Vein endothelial cell (primary cell): ENCODE results near the gene S100A4. TPM values are rescaled to one million over a fixed set of nuclear protein-coding genes. Genes with fewer than 3 reads are reported as not detected.

Source experiments
- total RNA-seq: library from RNA; depleted of rRNA; stranded (reverse); fragments of >200 nt; gene quantifications from 2 replicates; pipeline ENCODE4 v1.2.3, GENCODE V29; 2012

S100A4 gene
- 5.2 and 5.7 TPM in 2 replicates for total RNA-seq

DNA sequence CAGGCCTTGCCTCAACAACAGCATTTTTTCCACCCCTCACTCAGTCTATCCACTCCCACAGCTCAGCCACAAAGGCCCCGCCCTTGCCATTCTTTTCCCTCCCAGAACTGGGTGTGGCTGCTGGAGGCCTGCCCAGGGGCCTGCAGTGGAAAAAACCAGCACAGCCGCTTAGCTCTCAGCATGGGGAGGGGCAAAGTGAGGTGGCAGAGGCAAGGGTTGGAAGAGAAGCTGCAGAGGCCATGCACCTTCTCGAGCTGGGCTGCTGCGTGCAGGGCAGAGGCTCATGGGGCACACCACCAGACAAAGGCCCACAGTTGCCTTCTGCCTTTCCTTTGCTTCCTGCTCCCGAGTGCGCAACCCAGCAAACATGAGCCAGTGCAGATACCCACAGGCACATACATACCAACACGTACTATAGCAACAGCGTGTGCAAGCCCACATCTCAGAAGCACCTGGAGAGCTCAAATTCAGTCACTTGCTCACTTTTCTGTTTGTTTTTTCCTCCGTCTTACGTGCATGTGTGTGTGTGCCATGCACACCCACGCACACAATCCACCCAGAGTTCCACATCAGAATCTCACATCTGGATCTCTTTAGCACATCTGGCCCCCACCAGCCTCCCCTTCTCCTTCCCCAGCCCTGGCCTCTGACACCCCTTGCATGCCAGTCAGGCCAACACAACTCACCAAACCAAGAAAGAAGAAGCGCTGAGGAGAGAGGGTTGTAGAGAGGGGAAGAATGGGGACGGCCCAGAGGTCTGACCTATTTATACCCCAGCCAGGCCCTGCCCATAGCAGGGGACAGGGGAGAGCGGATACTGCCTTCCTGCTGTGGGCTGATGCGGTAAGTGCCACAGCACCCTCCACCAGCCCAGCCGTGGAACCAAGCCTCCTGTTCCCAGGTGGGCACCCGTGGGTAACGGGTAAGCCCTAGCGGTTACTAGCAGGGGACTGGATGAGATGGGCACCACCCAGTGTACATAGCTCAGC lies at the start of gene S100A4:
S100A4 (minus strand) TSS at position 740 of the 989 bp plus-strand sequence. CDS start 1,012 bp downstream, outside the sequence.

DNA sequence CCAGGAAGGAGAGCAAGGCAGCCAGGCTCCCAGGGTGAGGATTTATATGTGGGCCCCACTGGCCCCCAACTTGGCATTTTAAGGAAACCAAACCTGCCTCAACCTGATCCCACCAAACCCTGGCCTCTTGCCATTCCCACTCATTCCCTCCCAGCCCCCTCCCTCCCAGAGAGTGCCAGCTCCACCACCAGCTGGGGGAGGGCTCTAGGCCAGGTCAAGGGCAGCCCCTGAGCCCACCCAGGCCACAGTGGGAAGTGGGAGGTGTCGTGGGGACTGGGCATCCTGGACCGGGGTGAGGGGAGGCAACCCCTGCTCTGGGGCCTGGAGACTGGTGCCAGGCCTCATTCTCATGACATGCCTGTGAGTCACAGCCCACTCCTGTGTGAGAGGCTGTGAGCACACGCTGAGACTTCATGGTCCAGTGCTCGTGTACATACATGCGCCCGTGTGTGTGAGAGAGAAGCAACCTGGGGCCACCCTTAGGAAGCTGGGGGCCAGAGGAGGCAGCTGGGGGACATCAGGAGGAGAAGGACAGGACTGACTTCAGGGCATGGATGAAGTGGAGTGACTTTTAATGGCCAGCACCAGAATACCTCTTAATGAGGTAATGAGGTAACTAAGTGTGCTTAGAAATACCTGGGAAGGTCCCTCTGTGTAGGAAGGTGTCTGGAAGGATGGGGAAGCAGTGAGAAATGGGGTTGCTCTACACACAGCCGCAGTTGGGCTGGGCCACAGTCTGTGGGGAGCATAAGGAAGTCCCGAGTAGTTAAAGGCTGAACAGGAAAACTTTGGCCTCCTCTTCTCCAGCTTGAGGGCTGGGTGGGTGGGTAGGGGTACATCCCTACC lies 20.1 kb upstream of the S100A4 start, which contains the start of gene S100A2:
S100A2 (minus strand) TSS at position 316 of the 846 bp plus-strand sequence. CDS start 1,967 bp downstream, outside the sequence.

DNA sequence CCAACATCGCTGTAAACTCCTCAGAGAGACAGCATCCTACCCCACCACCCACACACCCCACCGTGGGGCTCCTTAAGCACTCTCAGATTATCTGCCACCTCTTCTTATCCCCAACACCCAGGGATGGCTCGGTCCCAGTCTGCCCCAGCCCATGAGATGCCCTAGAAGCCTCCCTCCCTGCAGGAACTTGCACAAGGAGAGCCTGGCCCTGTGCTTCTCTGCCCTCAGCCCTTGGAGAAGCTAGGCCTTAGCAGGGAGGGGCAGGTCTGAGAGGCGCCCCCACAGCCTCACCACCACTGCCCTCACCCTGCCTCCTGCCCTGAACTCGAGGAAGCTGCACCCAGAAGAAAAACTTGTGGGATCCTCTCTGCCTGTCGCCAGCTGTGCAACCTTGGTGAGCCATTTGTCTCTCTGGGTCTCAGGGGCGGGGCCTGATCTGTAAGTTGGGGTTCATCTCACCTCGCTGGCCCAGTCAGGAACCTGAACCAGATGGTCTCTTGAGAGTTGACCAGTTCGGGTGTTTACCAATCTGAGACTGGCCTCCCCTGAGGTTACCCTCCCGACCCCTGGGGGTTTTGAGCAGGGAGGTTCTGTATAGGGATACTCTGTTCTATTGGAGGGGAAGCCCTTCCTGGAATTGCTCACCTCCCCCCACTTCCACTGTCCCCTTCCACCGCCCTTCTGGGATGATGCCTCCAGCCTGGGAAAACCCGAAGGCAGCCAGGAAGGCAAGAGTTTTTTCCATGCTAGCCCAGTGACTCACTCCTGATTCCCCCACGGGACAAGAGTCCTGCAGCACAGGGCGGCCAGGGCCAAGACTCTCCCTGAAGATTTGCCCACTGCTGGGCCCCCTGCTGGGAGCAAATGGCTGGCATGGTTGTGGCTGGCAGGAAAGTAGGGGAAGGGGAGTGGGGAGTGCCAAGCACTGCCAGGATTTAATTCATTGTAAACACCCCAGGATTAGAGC lies 3.4 kb upstream of the S100A4 start, which contains the start of gene S100A3:
S100A3 (minus strand) TSS at position 537 of the 967 bp plus-strand sequence. CDS start 773 bp downstream, outside the sequence.

DNA sequence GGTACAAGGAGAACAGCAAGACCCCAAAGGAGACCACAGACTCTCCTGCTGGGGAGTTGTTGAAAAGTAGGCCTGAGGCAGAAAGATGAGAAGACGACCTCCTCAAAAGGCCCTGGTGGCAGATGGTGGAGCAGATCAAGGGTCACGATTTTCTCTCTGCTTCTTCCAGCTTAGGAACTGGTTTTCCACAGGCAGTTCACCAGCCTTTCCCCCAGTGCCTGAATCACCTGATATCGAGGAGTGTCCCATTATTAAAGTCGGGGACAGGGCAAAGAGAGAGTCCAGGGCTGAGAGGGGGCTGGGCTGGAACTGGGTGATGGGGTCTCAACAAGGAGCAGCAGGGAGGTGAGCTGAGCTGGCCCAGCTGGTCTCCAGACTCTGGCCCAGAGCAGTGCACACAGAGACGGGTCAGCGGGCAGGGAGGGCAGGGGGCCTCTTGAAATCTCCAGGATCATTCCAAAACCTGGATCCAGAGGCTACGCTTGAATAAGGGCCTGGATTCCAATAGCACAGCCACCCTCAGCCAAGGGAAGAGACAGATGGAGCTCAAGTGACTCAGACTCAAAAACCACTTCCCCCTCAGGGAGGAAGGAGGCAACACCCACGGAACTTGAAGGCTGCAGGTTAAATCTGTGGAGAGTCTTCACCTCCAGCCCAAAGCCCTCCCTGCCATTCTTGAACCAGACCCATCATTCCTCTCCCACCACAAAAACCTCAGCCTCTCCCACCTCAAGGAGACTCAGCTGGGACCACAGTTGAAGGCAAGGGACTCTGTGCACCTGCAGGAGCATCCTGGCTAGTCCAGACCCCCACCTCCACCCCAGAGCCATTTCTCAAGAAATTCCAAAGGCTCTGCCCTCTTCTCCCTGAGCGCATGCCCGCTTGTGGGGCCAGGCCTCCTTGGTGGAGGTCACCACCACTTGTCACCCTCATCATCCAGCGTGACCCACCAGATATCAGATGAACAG lies 4.9 kb downstream of the S100A4 start, which contains the start of gene S100A5:
S100A5 (minus strand) TSS at position 541 of the 968 bp plus-strand sequence. CDS start 743 bp downstream, outside the sequence.

DNA sequence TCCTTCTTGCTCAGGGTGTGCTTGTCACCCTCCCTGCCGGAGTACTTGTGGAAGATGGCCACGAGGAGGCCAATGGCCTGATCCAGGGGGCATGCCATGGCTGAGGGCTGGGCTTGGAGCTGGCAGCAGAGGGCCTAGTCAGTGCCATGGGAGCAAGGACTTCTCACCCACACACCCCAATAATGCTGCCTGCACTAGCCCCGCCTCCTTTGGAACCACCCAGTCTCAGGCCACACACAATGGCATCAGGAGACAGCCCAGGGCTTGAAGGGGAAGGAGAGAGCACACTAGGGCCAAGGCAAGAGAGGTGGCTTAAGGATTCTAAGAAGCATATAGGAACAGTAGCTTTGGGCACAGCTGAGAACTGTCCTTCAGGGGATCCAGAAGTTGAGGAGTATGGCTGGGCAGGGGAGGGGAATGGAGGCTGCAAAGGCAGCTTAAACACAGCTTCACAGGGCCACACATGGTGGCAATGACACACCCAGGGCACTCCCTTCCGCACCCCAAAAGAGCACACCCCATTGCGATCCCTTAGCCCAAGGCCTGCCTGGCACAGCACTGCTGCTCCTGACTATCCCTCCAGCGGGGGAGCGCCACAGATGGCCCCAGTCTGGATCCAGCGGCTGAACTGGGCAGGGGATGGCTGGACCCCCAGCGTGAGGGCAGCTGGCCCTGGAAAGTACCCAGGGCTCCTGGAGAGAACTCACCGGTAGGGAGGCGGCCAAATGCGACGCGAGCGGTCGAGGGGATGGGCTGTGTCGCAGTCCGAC lies 10.2 kb downstream of the S100A4 start, which contains the start of gene S100A6:
S100A6 (minus strand) TSS at position 750 of the 770 bp plus-strand sequence; CDS start at position 98, 652 bp downstream.

Other genes starting within 250 kb of the S100A4 start
- gene PGLYRP3, start 232.9 kb downstream of the S100A4 start, total RNA-seq, result not detected in 2 replicates
- not detected in 2 replicates for gene PGLYRP4, start 197.0 kb downstream of the S100A4 start, total RNA-seq
- gene S100A9, start 188.0 kb downstream of the S100A4 start, total RNA-seq, result not detected in 2 replicates
- not detected in 2 replicates for gene S100A12, start 170.2 kb downstream of the S100A4 start, total RNA-seq
- not detected in 2 replicates for gene S100A8, start 154.7 kb downstream of the S100A4 start, total RNA-seq
- gene S100A7A, start 129.3 kb downstream of the S100A4 start, total RNA-seq, result not detected in 2 replicates
- not detected in 2 replicates for gene S100A7, start 85.2 kb downstream of the S100A4 start, total RNA-seq
- 478 and 546 TPM in 2 replicates for gene S100A6, start 9.8 kb downstream of the S100A4 start, total RNA-seq
- not detected in 2 replicates for gene S100A5, start 4.9 kb downstream of the S100A4 start, total RNA-seq
- gene S100A3, start 3.5 kb upstream of the S100A4 start, total RNA-seq, result 0.98 and 2.4 TPM in 2 replicates
- 0.33 and 0.86 TPM in 2 replicates for gene S100A2, start 20.0 kb upstream of the S100A4 start, total RNA-seq
- gene S100A16, start 67.3 kb upstream of the S100A4 start, total RNA-seq, result 678 and 716 TPM in 2 replicates
- gene S100A14, start 70.5 kb upstream of the S100A4 start, total RNA-seq, result not detected in 2 replicates
- gene S100A13, start 81.7 kb upstream of the S100A4 start, total RNA-seq, result 65.8 and 96.4 TPM in 2 replicates
- 0.38 TPM in 1 of 2 replicates, not detected in the other for gene S100A1, start 82.6 kb upstream of the S100A4 start, total RNA-seq
- gene CHTOP, start 88.3 kb upstream of the S100A4 start, total RNA-seq, result 35.5 and 35.6 TPM in 2 replicates
- 45.2 and 53.9 TPM in 2 replicates for gene SNAPIN, start 112.9 kb upstream of the S100A4 start, total RNA-seq
- 258 and 299 TPM in 2 replicates for gene ILF2, start 125.2 kb upstream of the S100A4 start, total RNA-seq
- gene NPR1, start 132.9 kb upstream of the S100A4 start, total RNA-seq, result 7.2 and 11.7 TPM in 2 replicates
- gene INTS3, start 182.2 kb upstream of the S100A4 start, total RNA-seq, result 50.0 and 50.6 TPM in 2 replicates
- 11.6 and 16.0 TPM in 2 replicates for gene SLC27A3, start 229.6 kb upstream of the S100A4 start, total RNA-seq